Stimulated activated naive CD4-positive, alpha-beta T cell (primary cell): ENCODE measurements around the gene TSPAN18.

Experiments
- DNase-seq, 6 experiments: peaks; one replicate each; lab custom pipeline; 2025; lab: John Stamatoyannopoulos, UW

TSPAN18 gene

DNA sequence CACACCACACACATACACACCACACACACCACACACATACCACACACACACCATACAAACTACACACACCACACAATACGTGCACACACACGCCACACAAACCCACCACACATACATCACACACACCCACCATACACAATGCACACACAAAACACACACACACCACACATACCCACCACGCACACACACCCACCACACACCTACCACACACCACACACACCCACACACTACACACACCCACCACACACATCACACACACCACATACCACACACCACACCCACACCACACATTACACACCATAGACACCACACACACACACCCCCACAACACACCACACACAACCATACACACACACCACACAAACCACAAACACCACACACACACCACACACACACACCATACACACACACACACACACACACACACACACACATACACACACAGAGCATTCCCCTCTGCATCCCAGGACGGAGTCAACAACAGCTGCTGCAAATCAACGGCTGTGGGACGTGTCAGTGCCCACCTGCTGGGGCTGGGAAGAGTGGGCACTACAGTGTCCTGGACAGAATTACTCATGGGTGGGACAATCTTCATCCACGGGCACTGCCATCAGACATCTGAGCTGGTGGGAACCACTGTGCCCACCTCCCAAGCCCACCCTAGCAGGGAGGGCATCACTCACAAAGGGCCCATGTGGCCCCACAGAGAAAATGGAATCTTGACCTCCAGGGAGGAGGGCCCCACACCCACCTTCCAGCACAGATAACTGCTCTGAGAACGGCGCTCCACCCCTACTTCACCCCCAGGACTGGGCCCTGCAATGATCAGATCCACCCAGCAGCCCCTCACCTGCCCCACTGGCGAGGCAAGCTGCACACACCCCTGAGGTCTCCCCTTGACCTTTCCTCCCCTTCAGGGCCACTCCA, 215.5 kb downstream of the TSPAN18 start:
- DNase-seq, result no peak

DNA sequence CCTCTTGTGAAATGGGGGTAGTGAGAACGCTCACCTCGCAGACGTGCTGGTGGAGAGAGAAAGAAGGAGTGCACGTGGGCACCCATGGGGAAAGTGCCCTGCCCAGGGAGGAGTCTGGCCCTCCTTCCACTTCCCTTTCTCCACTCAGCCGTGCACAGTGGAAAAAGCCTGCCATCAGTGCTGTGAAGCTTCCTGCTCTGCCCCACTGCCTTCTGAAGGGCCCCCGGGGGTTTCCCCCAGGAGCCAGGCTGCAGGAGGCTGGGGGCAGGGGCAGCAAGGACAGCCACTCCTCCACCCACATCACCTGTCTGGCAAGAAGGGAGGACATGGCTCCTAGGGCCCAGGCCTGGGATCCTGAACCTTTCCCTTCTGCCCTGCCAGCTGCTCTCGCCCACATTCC, 216.4 kb downstream of the TSPAN18 start:
- no peak for DNase-seq

DNA sequence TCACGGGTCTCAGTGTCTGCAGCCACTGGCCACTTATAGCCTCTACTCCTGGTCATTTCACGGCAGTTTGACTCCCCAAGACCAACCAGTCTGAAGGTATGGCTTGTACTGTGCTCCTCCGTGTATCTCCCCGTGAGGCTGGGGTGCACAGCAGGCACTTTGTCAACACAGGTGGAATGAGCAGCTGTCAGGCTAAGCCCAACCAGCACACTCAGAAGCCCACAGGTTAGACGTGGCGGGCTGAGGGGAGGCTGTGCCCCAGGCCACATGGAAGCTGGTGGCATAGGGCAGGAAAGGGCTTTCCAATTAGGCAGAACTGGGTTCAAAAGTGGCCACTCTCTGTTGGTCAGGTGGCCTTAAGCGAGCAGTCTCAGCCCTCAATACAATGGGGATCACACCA, 216.9 kb downstream of the TSPAN18 start:
- no peak for DNase-seq

DNA sequence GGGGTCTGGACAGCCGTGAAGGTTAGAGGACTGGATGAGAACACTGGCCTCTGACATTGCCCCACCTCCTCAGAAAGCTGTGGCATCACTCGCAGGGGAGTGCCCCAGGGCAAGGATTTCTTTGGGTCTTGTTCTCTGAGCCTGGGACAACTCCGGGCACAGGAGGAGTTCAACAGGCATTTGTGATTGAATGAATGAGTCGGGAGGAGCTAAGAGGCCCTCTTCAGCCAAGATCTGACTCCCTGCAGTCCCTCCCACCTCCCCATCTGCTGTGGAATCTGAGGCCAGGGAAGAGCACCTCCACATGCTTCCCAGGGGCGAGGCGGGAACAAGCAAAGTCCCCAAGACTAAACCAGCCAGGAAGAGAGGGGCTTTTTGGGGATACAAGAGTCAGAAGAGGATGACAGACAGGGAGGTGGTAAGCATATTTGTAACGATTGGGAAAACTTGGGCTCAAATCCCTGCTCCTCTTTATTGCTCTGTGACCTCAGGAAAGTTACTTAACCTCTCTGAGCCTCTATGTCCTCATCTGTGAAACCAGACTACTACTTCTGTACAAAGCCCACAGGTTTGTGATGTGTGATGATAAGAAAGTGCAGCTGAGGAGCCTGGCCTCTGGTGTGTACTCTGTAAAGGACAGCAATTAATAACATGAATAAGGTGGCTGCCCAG, 217.6 kb downstream of the TSPAN18 start:
- DNase-seq, result no peak

DNA sequence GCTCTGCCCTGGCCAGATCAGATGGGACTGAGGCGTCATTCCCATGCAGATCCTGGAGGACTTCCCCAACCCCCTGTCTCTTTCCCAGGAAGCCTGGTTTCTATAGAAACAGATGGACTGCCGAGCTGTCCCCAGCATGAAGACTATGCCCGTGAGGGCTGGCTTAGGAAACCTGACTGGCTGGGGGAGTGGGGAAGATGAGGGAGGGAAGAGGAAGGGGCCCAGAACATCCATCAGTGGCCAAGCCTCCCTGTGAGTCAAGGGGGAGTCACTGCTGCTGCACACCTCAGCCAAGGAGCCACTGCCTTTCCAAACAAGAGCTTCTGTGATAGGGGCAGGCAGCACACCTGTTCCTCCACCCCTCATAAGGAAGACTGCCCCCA, 218.1 kb downstream of the TSPAN18 start:
- DNase-seq, result no peak

DNA sequence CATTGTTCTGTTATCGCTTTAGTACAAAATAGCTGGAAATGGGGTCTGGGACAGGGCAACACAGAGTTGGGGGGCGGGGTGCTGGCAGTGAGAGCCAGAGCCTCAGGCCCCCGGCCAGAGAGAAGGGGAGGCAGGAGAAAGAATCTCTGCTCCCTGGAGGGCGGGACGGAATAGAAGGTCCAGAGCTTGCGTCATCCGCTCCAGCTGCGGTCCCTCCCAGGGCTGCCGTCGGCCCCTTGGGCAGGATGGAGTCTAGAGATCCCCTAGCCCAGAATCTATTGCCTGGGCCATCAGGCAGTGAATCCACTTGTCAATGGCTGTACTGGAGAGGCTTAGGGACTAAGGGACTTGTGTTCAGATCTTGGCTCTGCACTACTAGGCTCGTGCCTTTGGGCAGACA, 218.9 kb downstream of the TSPAN18 start:
- DNase-seq, result no peak

DNA sequence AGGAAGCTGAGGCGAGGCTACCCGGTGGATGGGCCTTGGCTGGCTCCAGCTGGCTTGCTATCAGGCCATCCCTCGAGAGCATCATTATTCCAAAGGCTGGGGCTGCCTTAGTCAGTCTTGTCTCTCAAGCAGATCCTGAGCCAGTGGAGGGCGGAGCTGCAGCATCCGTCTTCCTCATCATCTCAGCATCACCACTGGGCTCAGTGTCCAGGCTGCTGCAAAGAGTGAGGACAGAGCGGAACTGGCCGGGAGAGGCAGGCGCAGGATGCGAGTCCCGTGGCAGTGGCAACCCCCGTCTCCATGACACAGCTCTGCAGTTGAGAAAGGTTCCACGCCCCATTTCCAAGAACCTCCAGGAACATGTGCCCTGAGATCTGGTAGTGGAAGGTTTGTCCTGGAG, 219.5 kb downstream of the TSPAN18 start:
- DNase-seq, result no peak

DNA sequence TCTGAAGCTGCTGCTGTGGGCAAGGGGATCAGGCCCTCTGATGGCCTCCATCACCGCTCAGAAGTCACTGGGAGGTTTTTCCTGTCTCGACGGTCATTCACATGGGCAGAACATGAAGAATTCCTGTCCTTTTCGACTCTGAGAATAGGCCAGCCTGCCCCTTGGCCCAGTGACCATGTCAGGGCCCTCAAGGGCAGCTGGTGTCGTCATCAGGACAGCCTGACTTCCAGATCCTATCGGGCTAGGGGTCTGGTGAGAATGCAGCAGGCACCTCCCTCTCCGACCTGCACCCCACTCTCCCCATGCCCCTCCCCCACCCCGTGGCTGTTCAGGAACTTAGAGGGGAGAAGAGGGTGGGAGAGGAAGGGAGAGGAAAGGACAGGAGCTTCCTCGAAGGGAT, 220.4 kb downstream of the TSPAN18 start:
- no peak for DNase-seq

DNA sequence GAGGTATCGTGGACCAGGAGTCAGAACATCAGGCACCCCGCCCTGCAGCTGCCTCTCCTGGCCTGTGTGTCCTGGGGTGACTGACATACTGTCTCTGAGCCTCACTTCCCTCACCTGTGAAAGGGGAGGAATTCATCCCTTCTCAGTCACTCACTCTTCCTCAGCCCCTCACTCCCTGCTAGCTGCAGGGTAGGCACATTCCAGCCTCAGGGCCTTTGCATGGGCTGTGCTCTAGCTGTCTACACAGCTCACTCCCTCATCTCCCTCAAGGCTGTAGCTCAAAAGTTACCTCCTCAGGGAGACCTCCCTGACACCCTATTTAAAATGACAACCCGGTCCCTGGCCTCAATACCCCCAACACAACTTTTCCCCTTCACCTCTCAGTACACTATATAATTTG, 221.4 kb downstream of the TSPAN18 start:
- DNase-seq, result no peak

DNA sequence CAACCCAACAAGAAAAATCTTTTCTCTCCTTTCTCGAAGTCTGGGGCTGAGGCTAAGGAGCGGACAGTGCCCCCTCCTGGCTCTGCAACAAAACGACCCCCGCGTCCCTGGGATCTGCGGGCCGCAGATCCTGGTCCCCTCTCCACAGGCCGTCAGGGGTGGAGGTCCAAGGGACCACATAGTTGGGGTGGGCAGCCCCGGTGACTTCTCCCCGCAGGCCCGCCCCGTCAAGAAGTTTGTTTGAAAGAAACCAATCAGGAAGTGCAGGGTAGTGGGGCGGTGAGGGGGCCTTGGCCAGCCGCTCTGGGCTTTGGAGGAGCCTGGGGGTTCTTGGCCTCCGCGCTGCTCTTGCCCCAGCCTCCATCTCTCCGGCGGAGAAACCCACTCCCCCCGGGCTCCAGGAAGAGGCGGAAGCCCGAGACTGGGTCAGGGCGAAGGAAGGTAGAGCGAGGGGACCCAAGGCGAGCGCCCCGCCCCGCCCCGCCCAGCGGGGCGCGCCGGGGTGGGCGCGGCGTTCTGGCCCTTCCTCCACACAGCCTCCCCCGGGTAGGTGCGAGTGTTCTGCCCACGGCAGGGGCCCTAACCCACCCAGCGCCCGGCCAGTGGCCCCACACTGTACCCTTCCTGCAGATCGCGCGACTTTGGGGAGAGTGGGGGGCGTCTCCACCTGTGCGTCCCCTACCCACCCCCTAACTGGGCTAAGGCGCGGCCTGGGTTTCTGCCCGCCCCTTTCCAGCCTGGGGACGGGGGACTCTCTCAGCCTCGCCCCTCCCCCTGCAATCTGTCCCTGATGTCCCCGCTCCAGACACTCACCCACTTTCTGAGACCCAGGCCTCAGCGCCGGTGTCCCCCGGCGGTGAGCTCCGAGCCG, 222.6 kb downstream of the TSPAN18 start:
- peak in 3 of 6 experiments; percentile 12 to 25 (median 14) for DNase-seq

DNA sequence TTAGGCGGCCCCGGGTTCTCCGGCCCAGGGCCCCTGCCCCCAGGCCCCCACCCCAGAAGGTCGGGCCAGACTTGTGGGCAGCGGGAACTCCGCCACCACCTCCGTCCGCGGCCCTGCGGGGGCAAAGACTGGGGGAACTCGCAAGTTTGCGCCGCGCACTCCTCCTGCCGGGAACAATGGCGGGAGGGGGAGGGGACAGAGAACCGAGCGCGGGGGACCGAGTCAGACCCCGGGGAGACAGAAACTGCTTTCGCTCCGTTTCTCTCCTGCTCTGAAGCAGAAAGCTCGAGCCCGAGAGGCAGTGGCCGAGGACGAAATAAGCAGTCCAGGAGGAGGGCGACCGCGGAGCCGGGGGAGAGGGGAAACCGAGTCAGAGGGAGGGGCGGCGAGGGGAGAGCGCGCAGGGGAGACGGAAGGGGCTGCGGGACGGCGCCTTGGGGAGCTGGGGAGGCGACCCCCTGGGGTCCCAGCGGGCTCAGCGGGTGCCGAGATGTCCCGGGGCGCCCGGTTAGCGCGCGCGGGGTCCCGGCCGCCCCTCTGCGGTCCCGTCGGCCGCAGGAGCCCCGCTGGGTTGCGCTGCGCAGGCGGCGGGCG, 223.4 kb downstream of the TSPAN18 start:
- peak in 2 of 6 experiments; percentile 9 to 25 for DNase-seq

DNA sequence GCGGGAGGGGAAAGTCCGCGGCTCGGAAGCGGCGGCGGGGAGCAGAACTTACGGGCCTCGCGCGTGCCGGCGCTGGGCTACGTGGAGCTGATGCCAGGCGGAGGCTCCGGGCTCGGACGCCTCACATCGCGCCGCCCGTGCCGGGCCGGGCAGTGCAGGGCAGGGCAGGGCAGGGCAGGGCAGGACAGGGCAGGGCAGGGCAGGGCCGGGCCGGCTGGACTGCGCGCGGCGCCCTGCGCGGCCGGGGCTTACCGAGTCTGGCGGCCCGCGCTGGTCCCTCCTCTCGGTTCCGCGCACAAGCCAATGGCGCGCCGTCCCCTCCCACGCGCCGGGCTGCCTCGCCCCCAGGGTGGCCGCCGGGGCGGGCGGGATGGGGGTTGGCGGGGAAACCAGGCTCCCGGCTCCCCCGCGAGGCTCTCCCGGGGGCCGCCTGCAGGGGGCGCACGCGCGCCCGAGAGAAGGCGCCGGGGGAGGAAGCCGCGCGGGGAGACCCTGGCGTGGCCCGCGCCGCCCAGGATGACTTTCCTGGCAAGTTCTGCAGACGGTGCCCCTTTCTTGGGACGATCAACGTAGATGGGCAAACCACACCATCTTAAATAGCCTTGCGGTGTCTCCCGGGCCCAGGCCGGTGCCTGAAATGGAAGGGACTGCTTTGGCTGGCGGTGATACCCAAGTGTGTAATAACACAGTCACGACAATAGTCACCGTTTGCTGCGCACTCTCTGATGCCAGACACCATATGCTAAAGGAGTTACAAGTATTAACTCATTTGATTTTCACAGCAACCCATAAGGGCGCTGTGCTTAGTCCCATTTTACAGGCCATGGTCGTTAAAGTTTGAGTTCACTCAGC, 224.1 kb downstream of the TSPAN18 start, which contains the start of gene TP53I11:
Gene TP53I11, minus strand, starts transcription at position 259 of the 852 bp plus-strand sequence. CDS start 12,548 bp downstream, outside the sequence.
- DNase-seq, result peak in 5 of 6 experiments; percentile 14 to 31 (median 28)

DNA sequence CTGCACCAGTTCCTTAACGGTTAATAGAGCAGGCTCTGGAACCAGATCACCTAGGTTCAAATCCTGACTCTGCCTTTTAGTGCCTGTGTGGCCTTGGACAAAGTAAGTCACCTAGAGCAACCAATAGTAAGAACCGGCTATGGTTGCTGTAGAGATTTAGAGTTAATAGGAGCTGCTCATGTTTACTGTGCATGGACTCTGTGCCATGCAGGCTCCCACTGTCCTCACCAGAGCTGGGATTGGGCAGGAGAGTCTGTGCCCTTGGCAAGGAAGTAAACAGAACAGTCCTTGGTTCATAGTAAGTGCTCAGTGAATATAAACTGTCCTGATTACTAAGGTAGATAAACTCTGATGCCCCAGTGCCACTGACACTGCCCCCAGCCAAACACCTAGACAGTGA, 225.3 kb downstream of the TSPAN18 start:
- DNase-seq, result no peak

DNA sequence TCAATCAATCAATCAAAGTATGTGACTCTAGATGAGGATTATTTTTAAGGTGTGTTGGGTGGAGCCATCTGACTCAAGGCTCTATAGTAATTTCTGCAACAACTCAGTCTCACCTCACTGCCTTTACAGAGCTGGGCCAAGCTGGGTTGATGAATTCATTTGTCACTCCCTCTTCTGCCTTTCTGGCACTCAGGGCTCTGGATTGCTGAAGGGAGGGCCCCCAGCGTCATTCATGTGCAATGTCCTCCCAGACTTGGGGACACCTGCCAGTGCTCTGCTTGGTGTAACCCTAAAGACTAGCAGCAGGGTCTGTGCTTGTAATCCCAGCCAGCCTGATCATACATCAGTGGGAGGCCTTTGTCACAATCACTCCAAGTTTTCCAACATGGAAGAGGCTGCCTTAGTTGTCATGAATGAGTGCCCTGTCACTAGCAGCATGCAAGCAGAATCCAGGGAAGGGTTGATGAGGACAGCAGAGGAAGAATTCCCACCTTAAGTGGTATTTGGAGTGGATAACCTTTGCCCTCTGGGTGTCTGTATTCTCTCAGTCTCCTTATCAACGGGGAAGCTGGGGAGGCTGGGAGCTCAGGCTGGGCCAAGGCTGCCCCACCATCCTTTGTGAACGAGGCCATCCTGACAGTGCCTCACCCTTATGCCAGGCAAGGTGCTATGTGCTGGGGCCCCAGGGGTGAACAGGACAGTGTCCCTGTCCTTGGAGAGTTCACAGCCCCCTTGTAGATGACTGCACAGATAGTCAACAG, 225.9 kb downstream of the TSPAN18 start:
- no peak for DNase-seq

DNA sequence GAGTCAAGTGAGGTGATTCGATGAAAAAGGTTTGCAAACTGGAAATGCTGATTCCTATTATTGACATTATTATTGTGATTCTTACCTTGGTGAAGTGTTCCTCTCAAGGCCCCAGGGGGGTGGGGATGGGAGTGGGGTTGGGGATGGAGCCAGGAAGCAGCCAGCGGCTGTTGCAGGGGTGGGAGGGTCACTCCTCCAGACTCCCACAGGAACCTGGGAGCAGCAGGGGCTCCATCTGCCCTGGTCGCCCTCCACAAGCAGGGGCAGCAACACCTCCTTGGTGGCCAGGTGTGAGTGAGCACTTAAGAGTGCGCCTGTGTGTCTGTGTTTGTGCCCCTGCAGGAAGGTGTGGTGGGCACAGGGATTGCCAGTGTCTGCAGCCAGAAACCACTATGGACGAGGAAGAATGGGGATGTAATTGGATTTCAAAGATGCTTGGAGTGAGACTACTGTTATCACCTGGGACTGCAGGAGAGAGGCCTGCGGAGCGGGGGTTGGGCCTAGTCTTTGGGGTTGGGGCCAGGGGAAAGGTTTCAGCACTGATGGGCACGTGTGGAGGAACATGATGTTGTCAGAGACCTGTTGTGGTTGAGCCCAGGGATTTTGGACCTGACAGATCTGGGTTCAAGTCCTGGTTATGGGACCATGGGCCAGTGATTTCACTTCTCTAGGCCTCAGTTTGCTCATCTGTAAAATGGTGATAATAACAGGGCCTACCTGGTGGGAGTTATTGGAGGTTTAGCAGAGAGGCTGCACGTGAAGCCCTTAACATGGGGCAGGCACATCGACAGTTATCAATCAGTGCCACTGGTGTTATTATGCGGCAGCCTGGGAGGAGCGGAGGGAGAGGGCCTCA, 227.5 kb downstream of the TSPAN18 start:
- DNase-seq, result no peak

DNA sequence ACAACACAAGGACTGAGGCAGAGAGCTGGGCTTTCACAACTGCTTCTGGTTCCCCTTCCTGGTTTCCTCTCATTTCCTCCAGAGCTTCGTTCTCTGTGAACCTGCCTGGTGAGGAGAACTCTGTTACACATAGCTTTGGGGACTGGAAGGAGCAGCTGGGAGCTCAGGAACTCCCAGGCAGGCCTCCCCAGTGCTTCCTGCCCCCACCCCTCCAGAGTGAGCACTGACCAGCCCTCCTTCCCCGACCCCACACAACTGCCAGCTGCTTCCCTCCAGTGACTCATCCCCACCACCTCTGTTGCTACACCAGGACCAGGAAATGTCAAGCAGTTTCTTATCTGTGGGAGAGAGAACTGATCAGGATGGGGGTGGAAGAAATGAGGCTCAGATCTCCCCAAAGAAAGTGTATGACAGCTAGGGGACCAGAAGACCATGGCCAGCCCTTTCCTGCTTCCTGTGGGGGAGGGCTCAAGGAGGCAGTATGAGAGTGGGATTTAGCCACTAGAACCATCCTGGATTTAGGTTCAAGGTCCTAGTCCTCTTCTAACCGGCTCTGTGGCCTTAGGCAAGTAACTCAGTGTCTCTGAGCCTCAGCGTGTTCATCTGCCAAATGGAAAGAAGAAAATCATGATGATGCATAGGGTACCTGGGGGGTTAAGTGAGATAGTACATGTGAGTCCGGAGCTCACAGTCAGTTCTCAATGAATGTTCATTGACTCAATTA, 228.4 kb downstream of the TSPAN18 start:
- DNase-seq, result no peak

DNA sequence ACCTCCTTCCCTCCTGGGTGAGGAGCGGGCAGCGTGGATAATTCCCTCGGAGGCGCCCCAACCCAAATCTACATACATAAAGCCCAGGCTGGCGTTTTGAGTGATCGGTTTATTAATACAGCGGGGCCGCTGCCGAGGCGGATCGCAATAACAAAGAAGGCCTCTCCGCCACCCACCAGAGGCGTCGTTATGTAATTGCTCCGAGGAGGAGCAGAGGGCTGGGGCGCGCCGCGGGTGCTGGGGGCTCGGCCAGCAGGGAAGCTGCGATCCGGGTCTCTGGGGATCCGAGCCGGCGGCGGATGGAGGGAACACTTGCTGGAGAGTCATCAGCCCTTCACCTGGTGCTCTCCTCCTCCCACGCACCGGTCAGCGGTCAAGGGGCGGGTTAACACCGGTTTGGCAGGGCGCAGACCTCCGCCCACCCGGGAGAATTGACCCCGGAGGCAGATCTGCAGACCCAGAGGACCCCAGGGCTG, 230.3 kb downstream of the TSPAN18 start:
- DNase-seq, result no peak
